ENCODE measurements around the gene TWNK. TPM values are rescaled to one million over a fixed set of nuclear protein-coding genes. Genes with fewer than 3 reads are reported as not detected.

The TWNK gene
- total and polyA plus RNA-seq, 9 of the 15 experiments (the other 6 are each of a cell fraction or from before 2014, with no cell fraction given): 11.6 to 34.7 (median 17.4) TPM

DNA sequence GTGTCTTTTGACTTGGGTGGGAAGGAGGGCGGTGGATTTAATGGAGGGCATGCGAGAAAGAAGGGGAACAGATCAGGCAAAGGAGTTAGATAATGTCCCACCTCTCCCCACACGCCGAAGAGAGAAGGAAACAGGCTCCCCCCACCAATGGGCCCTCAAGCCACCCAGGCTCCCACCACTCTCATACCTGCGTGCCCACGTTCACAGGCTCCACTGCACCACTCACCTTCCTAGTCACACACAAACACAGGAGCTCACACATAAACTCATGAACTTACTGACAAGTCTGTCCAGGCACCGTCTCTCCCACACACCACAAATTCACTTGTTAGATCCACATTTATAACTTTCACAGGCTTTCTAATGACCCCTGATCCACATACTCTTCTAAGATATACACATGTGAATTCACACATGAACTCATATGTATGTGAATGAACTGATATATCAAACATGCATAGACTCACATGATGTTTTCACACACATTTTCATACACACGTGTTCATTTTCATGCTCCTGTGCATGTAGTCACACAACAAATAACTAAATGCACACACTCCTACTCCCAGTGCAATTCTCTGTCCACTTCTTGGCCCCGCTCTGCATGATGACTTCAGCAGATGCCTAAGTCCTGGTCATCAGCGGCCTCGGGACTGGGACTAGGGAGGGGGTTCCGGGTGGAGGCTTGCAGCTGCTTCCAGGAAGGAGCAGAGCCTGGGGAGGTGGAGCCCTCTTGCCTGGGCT is 13.7 kb downstream of the TWNK start (continued):
- TF ChIP-seq, protein P1, sequence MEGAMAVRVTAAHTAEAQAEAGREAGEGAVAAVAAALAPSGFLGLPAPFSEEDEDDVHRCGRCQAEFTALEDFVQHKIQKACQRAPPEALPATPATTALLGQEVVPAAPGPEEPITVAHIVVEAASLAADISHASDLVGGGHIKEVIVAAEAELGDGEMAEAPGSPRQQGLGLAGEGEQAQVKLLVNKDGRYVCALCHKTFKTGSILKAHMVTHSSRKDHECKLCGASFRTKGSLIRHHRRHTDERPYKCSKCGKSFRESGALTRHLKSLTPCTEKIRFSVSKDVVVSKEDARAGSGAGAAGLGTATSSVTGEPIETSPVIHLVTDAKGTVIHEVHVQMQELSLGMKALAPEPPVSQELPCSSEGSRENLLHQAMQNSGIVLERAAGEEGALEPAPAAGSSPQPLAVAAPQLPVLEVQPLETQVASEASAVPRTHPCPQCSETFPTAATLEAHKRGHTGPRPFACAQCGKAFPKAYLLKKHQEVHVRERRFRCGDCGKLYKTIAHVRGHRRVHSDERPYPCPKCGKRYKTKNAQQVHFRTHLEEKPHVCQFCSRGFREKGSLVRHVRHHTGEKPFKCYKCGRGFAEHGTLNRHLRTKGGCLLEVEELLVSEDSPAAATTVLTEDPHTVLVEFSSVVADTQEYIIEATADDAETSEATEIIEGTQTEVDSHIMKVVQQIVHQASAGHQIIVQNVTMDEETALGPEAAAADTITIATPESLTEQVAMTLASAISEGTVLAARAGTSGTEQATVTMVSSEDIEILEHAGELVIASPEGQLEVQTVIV (CRISPR knock-in tag; IDR thresholded peaks at IDR 0.05; ENCODE audit: borderline replicate concordance): no peak
- TF ChIP-seq, protein P2, sequence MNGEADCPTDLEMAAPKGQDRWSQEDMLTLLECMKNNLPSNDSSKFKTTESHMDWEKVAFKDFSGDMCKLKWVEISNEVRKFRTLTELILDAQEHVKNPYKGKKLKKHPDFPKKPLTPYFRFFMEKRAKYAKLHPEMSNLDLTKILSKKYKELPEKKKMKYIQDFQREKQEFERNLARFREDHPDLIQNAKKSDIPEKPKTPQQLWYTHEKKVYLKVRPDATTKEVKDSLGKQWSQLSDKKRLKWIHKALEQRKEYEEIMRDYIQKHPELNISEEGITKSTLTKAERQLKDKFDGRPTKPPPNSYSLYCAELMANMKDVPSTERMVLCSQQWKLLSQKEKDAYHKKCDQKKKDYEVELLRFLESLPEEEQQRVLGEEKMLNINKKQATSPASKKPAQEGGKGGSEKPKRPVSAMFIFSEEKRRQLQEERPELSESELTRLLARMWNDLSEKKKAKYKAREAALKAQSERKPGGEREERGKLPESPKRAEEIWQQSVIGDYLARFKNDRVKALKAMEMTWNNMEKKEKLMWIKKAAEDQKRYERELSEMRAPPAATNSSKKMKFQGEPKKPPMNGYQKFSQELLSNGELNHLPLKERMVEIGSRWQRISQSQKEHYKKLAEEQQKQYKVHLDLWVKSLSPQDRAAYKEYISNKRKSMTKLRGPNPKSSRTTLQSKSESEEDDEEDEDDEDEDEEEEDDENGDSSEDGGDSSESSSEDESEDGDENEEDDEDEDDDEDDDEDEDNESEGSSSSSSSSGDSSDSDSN (IDR thresholded peaks at IDR 0.05; ENCODE audit: borderline replicate concordance in 1 of 2, low read depth in 2 of 2, low read length in 2 of 2): peak; percentile 34 to 45; a peak in 1 of 4 replicates
- TF ChIP-seq CBX5 (IDR thresholded peaks at IDR 0.05; ENCODE audit: borderline replicate concordance, low read depth) (no peak), ZNF668 (CRISPR knock-in tag; IDR thresholded peaks at IDR 0.05) (no peak), XRCC3 (IDR thresholded peaks at IDR 0.05) (no peak), PYGO2 (tag; IDR thresholded peaks at IDR 0.05) (no peak), MEF2A (IDR thresholded peaks at IDR 0.05; ENCODE audit: control insufficient read depth, low read depth, low read length) (no peak), L3MBTL2 (IDR thresholded peaks at IDR 0.05) (no peak), PRMT5 (CRISPR knock-in tag; IDR thresholded peaks at IDR 0.05) (no peak), ZNF785 (CRISPR knock-in tag; IDR thresholded peaks at IDR 0.05) (no peak), ZNF134 (CRISPR knock-in tag; conservative IDR thresholded peaks at IDR 0.05) (no peak), GABPA (tag; conservative IDR thresholded peaks at IDR 0.05; ENCODE audit: low read depth) (peak; percentile 46)
- TF ChIP-seq, protein P3, sequence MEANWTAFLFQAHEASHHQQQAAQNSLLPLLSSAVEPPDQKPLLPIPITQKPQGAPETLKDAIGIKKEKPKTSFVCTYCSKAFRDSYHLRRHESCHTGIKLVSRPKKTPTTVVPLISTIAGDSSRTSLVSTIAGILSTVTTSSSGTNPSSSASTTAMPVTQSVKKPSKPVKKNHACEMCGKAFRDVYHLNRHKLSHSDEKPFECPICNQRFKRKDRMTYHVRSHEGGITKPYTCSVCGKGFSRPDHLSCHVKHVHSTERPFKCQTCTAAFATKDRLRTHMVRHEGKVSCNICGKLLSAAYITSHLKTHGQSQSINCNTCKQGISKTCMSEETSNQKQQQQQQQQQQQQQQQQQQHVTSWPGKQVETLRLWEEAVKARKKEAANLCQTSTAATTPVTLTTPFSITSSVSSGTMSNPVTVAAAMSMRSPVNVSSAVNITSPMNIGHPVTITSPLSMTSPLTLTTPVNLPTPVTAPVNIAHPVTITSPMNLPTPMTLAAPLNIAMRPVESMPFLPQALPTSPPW (CRISPR knock-in tag; IDR thresholded peaks at IDR 0.05): peak; percentile 40
- TF ChIP-seq, protein P4, sequence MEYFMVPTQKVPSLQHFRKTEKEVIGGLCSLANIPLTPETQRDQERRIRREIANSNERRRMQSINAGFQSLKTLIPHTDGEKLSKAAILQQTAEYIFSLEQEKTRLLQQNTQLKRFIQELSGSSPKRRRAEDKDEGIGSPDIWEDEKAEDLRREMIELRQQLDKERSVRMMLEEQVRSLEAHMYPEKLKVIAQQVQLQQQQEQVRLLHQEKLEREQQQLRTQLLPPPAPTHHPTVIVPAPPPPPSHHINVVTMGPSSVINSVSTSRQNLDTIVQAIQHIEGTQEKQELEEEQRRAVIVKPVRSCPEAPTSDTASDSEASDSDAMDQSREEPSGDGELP (CRISPR knock-in tag; IDR thresholded peaks at IDR 0.05; ENCODE audit: borderline replicate concordance): peak; percentile 35; the same call in 1 of the 2 replicates
- TF ChIP-seq, protein P5, sequence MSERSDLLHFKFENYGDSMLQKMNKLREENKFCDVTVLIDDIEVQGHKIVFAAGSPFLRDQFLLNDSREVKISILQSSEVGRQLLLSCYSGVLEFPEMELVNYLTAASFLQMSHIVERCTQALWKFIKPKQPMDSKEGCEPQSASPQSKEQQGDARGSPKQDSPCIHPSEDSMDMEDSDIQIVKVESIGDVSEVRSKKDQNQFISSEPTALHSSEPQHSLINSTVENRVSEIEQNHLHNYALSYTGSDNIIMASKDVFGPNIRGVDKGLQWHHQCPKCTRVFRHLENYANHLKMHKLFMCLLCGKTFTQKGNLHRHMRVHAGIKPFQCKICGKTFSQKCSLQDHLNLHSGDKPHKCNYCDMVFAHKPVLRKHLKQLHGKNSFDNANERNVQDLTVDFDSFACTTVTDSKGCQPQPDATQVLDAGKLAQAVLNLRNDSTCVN (CRISPR knock-in tag; IDR thresholded peaks at IDR 0.05): no peak
- TF ChIP-seq, protein P6, sequence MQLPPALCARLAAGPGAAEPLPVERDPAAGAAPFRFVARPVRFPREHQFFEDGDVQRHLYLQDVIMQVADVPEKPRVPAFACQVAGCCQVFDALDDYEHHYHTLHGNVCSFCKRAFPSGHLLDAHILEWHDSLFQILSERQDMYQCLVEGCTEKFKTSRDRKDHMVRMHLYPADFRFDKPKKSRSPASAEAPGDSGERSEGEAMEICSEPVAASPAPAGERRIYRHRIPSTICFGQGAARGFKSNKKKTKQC (CRISPR knock-in tag; IDR thresholded peaks at IDR 0.05): no peak
- TF ChIP-seq, protein P7, sequence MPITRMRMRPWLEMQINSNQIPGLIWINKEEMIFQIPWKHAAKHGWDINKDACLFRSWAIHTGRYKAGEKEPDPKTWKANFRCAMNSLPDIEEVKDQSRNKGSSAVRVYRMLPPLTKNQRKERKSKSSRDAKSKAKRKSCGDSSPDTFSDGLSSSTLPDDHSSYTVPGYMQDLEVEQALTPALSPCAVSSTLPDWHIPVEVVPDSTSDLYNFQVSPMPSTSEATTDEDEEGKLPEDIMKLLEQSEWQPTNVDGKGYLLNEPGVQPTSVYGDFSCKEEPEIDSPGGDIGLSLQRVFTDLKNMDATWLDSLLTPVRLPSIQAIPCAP (CRISPR knock-in tag; IDR thresholded peaks at IDR 0.05; ENCODE audit: borderline replicate concordance): no peak

Measured in K562 (cell line).